Measurements from ENCODE around the gene TRIM65.

The TRIM65 gene

GRCh38 chr17:75931062-75931461, 34.3 kb upstream of the TRIM65 start:
- TF ChIP-seq EZH2 (IDR thresholded peaks at IDR 0.05; ENCODE audit: borderline replicate concordance, low read length): no peak
- no peak for TF ChIP-seq CTCF (IDR thresholded peaks at IDR 0.05; ENCODE audit: low read length)
- Histone ChIP-seq H3K4me2 (ENCODE audit: low read length) (no peak overlapping the region), H3K9me2 (ENCODE audit: low read depth, low read length) (no peaks in the 10 kb centered on the region)

GRCh38 chr17:75927286-75927922, 30.7 kb upstream of the TRIM65 start:
- peak; percentile 52 for TF ChIP-seq CTCF (IDR thresholded peaks at IDR 0.05; ENCODE audit: low read length)
- TF ChIP-seq EZH2 (IDR thresholded peaks at IDR 0.05; ENCODE audit: borderline replicate concordance, low read length): no peak
- Histone ChIP-seq H3K27me3 (ENCODE audit: insufficient read depth, low read length) (no peaks in the 10 kb centered on the region), H3K9me3 (ENCODE audit: low read length) (no peaks in the 10 kb centered on the region), H3K27ac (ENCODE audit: low read depth, low read length, poor library complexity, severe bottlenecking) (no peak overlapping the region), H3K4me1 (ENCODE audit: insufficient read depth, low read length, severe bottlenecking) (no peaks in the 10 kb centered on the region), H3K4me2 (ENCODE audit: low read length) (no peak overlapping the region), H3K9ac (ENCODE audit: low read length) (no peak overlapping the region), H3K4me3 (ENCODE audit: low read depth, low read length, poor library complexity, severe bottlenecking) (no peak overlapping the region), H3K36me3 (ENCODE audit: insufficient read depth, low read length) (peaks cover 40% of the 10 kb centered on the region; the same call in 1 of the 2 replicates), H4K20me1 (ENCODE audit: insufficient read depth, low read length) (no peaks in the 10 kb centered on the region), H3F3A (ENCODE audit: insufficient read depth, low read length) (no peaks in the 10 kb centered on the region; the same call in 1 of the 2 replicates), H3K79me2 (ENCODE audit: insufficient read depth, low read length) (no peaks in the 10 kb centered on the region), H2AFZ (ENCODE audit: low read length) (no peak overlapping the region), H3K9me2 (ENCODE audit: low read depth, low read length) (no peaks in the 10 kb centered on the region)

More at GRCh38 chr17:75931062-75931461, 34.3 kb upstream of the TRIM65 start:
- no peak overlapping the region for H3K27ac ChIP-seq (ENCODE audit: low read depth, low read length, poor library complexity, severe bottlenecking)
- H3K9me3 ChIP-seq (ENCODE audit: low read length): no peaks in the 10 kb centered on the region
- H3K4me3 ChIP-seq (ENCODE audit: low read depth, low read length, poor library complexity, severe bottlenecking): no peak overlapping the region
- no peaks in the 10 kb centered on the region; the same call in 1 of the 2 replicates for H3F3A ChIP-seq (ENCODE audit: insufficient read depth, low read length)
- no peaks in the 10 kb centered on the region for H3K4me1 ChIP-seq (ENCODE audit: insufficient read depth, low read length, severe bottlenecking)
- no peaks in the 10 kb centered on the region for H4K20me1 ChIP-seq (ENCODE audit: insufficient read depth, low read length)
- H3K36me3 ChIP-seq (ENCODE audit: insufficient read depth, low read length): peaks cover 13% of the 10 kb centered on the region; the same call in 1 of the 2 replicates
- H2AFZ ChIP-seq (ENCODE audit: low read length): no peak overlapping the region
- no peak overlapping the region for H3K9ac ChIP-seq (ENCODE audit: low read length)
- no peaks in the 10 kb centered on the region for H3K27me3 ChIP-seq (ENCODE audit: insufficient read depth, low read length)
- no peaks in the 10 kb centered on the region for H3K79me2 ChIP-seq (ENCODE audit: insufficient read depth, low read length)

- no peak overlapping the region for H3K4me2 ChIP-seq (ENCODE audit: low read length)
- H3K4me3 ChIP-seq (ENCODE audit: low read depth, low read length, poor library complexity, severe bottlenecking): no peak overlapping the region
- H3K36me3 ChIP-seq (ENCODE audit: insufficient read depth, low read length): peaks cover 42% of the 10 kb centered on the region; the same call in 1 of the 2 replicates
- TF ChIP-seq CTCF (IDR thresholded peaks at IDR 0.05; ENCODE audit: low read length): no peak
- no peak overlapping the region for H2AFZ ChIP-seq (ENCODE audit: low read length)
- no peak overlapping the region for H3K9ac ChIP-seq (ENCODE audit: low read length)
- no peaks in the 10 kb centered on the region for H4K20me1 ChIP-seq (ENCODE audit: insufficient read depth, low read length)
- no peaks in the 10 kb centered on the region; the same call in 1 of the 2 replicates for H3F3A ChIP-seq (ENCODE audit: insufficient read depth, low read length)
- no peaks in the 10 kb centered on the region for H3K9me3 ChIP-seq (ENCODE audit: low read length)
- no peaks in the 10 kb centered on the region for H3K27me3 ChIP-seq (ENCODE audit: insufficient read depth, low read length)
- H3K27ac ChIP-seq (ENCODE audit: low read depth, low read length, poor library complexity, severe bottlenecking): no peak overlapping the region
- no peaks in the 10 kb centered on the region for H3K79me2 ChIP-seq (ENCODE audit: insufficient read depth, low read length)
- no peaks in the 10 kb centered on the region for H3K4me1 ChIP-seq (ENCODE audit: insufficient read depth, low read length, severe bottlenecking)
- H3K9me2 ChIP-seq (ENCODE audit: low read depth, low read length): no peaks in the 10 kb centered on the region
These were observed 29.7 kb upstream of the TRIM65 start for GRCh38 chr17:75926456-75926855.

Data from OCI-LY1 (cell line).